Mucosa of descending colon (tissue), 3 donors: ENCODE measurements around the gene RPS28. TPM values are rescaled to one million over a fixed set of nuclear protein-coding genes. Genes with fewer than 3 reads are reported as not detected.

Source experiments
- ATAC-seq: fragments of 200-7000 bp; cut with Tn5 transposase; one replicate; pipeline ENCODE4 v1.9.1; 2020; ENCODE audit warnings: mild to moderate bottlenecking, moderate library complexity
- DNase-seq, 3 donors: peaks; one replicate each; pipeline ENCODE4 v3.0.0-alpha.2; 2020
- H3K36me3 ChIP-seq: fragments of 200-600 bp; one replicate; pipeline ENCODE4 v1.8.0; 2021; ENCODE audit warnings: low read depth, mild to moderate bottlenecking
- H3K4me1 ChIP-seq: fragments of 200-600 bp; one replicate; pipeline ENCODE4 v1.8.0; 2021; ENCODE audit warnings: low read depth, mild to moderate bottlenecking
- H3K4me3 ChIP-seq: fragments of 200-600 bp; one replicate; pipeline ENCODE4 v1.8.0; 2021; ENCODE audit warnings: mild to moderate bottlenecking
- H3K9me3 ChIP-seq: fragments of 200-600 bp; one replicate; pipeline ENCODE4 v1.8.0; 2021; ENCODE audit warnings: mild to moderate bottlenecking
- CTCF ChIP-seq: fragments of 200-600 bp; IDR thresholded peaks from one replicate; pipeline ENCODE4 v1.8.0; 2022; ENCODE audit warnings: antibody characterized with exemption, mild to moderate bottlenecking
- intact Hi-C, 2 donors: fragments of 100-400 bp; cut with DNase I in 1 of 2; cut with micrococcal nuclease in 1 of 2; formaldehyde crosslinking; loops; one replicate each; pipeline versions ENCODE4 v1.11.0 to v1.11.1; 2022; cut with DNase I, micrococcal nuclease
- total RNA-seq, 3 donors: library from RNA; stranded (reverse); fragmentation: NEBNext Ultra II Directional in 2 of 3; extraction: Animal tissue kit (Norgen Biotek cat#: 25700) in 2 of 3; gene quantifications; one replicate each; pipeline versions ENCODE4 v1.2.1 to v1.2.4, GENCODE V29; 2021 to 2023
- donor health status: DM: no; HTN: no; CAD: no; lungs with moderate emphysema.
- donor health status: DM: no; HTN: no; CAD: no.
- donor health status: DM: no; HTN: yes; CAD: no.

Gene RPS28
- total RNA-seq, 3 donors from 2014 or later, result 1,101 to 1,558 (median 1,449) TPM

- intact Hi-C loops, result no loop called here
- Histone ChIP-seq H3K9me3 (no peaks in the 10 kb centered on the region), H3K36me3 (no peaks in the 10 kb centered on the region), H3K4me1 (peaks cover 11% of the 10 kb centered on the region), H3K4me3 (no peak overlapping the region)
- peak; percentile 64 to 81 (median 74) for DNase-seq
- no peak for TF ChIP-seq CTCF
- peak; percentile 92 for ATAC-seq
Measured at GRCh38 chr19:8334458-8335342, 13.4 kb downstream of the RPS28 start.

GRCh38 chr19:8335343-8336071, 14.2 kb downstream of the RPS28 start:
- peak in 1 of 3 donors; percentile 44 for DNase-seq
- Histone ChIP-seq H3K4me3 (no peak overlapping the region), H3K9me3 (no peaks in the 10 kb centered on the region), H3K36me3 (no peaks in the 10 kb centered on the region), H3K4me1 (peaks cover 11% of the 10 kb centered on the region)
- no peak for TF ChIP-seq CTCF
- intact Hi-C loops, result no loop called here
- ATAC-seq, result peak; percentile 64

GRCh38 chr19:8336072-8336569, 14.8 kb downstream of the RPS28 start:
- Histone ChIP-seq H3K9me3 (no peaks in the 10 kb centered on the region), H3K36me3 (no peaks in the 10 kb centered on the region), H3K4me3 (no peak overlapping the region), H3K4me1 (peaks cover 11% of the 10 kb centered on the region)
- intact Hi-C loops, result no loop called here
- DNase-seq, result peak in 1 of 3 donors; percentile 26
- no peak for ATAC-seq
- TF ChIP-seq CTCF, result no peak

- no peaks in the 10 kb centered on the region for H3K9me3 ChIP-seq
- TF ChIP-seq CTCF, result no peak
- H3K4me1 ChIP-seq, result peaks cover 11% of the 10 kb centered on the region
- ATAC-seq, result no peak
- DNase-seq, result peak in 1 of 3 donors; percentile 7
- intact Hi-C loops, result no loop called here
- no peaks in the 10 kb centered on the region for H3K36me3 ChIP-seq
- no peak overlapping the region for H3K4me3 ChIP-seq
Measured at GRCh38 chr19:8336660-8337059, 15.4 kb downstream of the RPS28 start.

GRCh38 chr19:8337728-8338127, 16.4 kb downstream of the RPS28 start:
- Histone ChIP-seq H3K4me1 (peaks cover 11% of the 10 kb centered on the region), H3K4me3 (no peak overlapping the region), H3K9me3 (no peaks in the 10 kb centered on the region), H3K36me3 (no peaks in the 10 kb centered on the region)
- no peak for TF ChIP-seq CTCF
- intact Hi-C loops, result no loop called here
- ATAC-seq, result peak; percentile 7
- peak in 1 of 3 donors; percentile 54 for DNase-seq
